ENCODE data around the gene TMF1.

GRCh38 chr3:69051756-69052471, at the start of gene TMF1:
- TF ChIP-seq, protein P1, sequence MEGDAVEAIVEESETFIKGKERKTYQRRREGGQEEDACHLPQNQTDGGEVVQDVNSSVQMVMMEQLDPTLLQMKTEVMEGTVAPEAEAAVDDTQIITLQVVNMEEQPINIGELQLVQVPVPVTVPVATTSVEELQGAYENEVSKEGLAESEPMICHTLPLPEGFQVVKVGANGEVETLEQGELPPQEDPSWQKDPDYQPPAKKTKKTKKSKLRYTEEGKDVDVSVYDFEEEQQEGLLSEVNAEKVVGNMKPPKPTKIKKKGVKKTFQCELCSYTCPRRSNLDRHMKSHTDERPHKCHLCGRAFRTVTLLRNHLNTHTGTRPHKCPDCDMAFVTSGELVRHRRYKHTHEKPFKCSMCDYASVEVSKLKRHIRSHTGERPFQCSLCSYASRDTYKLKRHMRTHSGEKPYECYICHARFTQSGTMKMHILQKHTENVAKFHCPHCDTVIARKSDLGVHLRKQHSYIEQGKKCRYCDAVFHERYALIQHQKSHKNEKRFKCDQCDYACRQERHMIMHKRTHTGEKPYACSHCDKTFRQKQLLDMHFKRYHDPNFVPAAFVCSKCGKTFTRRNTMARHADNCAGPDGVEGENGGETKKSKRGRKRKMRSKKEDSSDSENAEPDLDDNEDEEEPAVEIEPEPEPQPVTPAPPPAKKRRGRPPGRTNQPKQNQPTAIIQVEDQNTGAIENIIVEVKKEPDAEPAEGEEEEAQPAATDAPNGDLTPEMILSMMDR (IDR thresholded peaks at IDR 0.05), result no peak
- TF ChIP-seq SIN3A (IDR thresholded peaks at IDR 0.05; ENCODE audit: borderline replicate concordance, low read depth, low read length) (peak; percentile 82; the same call in 1 of the 2 replicates), FOSL2 (IDR thresholded peaks at IDR 0.05; ENCODE audit: borderline replicate concordance, low read depth) (no peak), EP300 (IDR thresholded peaks at IDR 0.05; ENCODE audit: borderline replicate concordance in 1 of 2, low read depth in 1 of 2, low read length in 1 of 2) (no peak), TAF1 (IDR thresholded peaks at IDR 0.05; ENCODE audit: borderline replicate concordance, low read depth, low read length) (no peak; the same call in 1 of the 2 replicates), USF2 (IDR thresholded peaks at IDR 0.05; ENCODE audit: borderline replicate concordance, low read depth, low read length) (no peak), MXI1 (IDR thresholded peaks at IDR 0.05; ENCODE audit: low read depth, low read length) (peak; percentile 68), REST (IDR thresholded peaks at IDR 0.05; ENCODE audit: low read depth, low read length) (no peak), RXRA (IDR thresholded peaks at IDR 0.05; ENCODE audit: borderline replicate concordance, low read depth) (no peak), FOXJ3 (CRISPR knock-in tag; IDR thresholded peaks at IDR 0.05) (no peak), ELF1 (IDR thresholded peaks at IDR 0.05) (peak; percentile 97)
